ENCODE results near the gene TYW3.

The TYW3 gene

DNA sequence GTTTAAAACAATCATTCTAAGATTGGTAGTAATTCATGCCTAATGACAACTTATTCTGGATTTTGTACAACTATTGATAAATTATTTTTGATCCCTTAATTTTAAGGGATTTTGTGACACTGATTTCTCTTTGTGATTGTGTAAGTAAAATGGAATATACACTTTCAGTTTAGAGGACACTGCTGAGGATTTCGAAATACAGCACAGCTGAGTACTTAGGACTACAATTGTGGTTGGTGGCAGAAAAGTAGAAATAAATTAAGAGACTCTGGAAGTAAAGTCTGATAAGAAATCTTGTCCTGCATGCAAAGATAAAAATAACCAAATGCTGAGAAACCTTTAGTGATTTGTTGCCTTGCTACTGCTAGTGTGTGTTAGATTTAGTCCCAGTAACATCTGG is 40.0 kb downstream of the TYW3 start:
- Histone ChIP-seq H3K27ac (ENCODE audit: low read depth, low read length) (no peak overlapping the region), H3K4me3 (ENCODE audit: low read length) (no peak overlapping the region), H3K36me3 (ENCODE audit: control insufficient read depth, insufficient read depth, low read length) (no peaks in the 10 kb centered on the region), H3K4me1 (ENCODE audit: control insufficient read depth, insufficient read depth, low read length) (no peaks in the 10 kb centered on the region), H3K9ac (ENCODE audit: low read length) (no peak overlapping the region), H3K27me3 (ENCODE audit: control insufficient read depth, insufficient read depth, low read length) (no peaks in the 10 kb centered on the region)

DNA sequence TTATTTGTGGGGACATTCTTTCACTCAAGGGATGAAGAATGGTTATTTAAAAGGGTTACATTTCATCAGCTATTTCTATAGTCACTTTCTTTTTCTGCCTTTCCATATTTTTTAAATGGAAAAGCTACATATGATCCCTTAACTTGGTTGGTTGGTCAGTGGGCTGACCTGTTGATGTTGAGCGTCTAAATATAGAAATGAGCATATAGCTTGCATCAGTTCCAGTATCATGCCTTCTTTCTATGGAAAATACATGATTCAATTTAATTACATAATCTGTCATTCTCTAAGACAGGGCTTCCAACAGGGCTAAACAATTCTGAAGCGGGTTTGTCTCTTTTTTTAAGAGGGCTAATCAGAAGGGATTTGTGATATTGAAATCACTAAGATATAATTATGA is 40.6 kb downstream of the TYW3 start:
- no peak overlapping the region for H3K9ac ChIP-seq (ENCODE audit: low read length)
- H3K36me3 ChIP-seq (ENCODE audit: control insufficient read depth, insufficient read depth, low read length), result no peaks in the 10 kb centered on the region
- H3K4me3 ChIP-seq (ENCODE audit: low read length), result no peak overlapping the region
- no peaks in the 10 kb centered on the region for H3K4me1 ChIP-seq (ENCODE audit: control insufficient read depth, insufficient read depth, low read length)
- H3K27me3 ChIP-seq (ENCODE audit: control insufficient read depth, insufficient read depth, low read length), result no peaks in the 10 kb centered on the region
- H3K27ac ChIP-seq (ENCODE audit: low read depth, low read length), result no peak overlapping the region

DNA sequence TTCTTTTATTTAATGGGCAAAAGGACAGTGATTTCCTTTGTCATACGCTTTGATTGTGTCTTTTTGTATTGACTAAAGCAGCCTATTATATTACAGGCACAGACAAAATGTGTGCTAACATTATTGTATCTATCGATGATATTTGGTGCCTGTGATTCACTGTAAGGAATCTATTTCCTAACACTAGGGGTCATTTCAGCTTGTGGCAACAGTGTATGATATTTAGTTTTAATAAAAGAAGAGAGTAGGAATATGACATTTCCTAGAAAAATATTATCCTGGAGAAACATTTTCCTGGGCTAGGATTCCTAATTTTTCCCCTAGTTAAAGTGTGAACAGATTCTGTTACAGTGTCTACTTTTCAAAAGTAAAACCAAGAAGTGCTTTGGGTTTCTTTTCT is 42.8 kb downstream of the TYW3 start:
- Histone ChIP-seq H3K4me3 (ENCODE audit: low read length) (no peak overlapping the region), H3K36me3 (ENCODE audit: control insufficient read depth, insufficient read depth, low read length) (no peaks in the 10 kb centered on the region), H3K4me1 (ENCODE audit: control insufficient read depth, insufficient read depth, low read length) (no peaks in the 10 kb centered on the region), H3K27me3 (ENCODE audit: control insufficient read depth, insufficient read depth, low read length) (no peaks in the 10 kb centered on the region), H3K9ac (ENCODE audit: low read length) (no peak overlapping the region), H3K27ac (ENCODE audit: low read depth, low read length) (no peak overlapping the region)

DNA sequence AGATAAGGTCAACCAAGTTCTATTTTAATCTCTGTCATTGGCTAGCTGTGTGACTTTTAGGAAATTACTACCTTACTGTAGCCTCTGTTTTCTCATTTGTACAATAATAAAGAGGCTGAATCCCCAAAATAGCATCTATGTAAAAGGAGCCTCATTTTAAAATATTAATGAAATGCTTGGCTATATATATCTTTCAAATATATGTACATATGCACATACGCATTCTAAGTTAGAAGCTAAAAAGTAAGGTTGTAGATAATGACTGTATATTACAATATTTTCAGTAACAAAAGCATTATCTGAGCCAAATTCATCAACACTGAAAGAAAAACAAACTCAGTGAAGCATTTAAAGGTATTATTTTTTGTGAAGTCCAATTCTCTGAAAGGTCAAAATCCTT is 44.6 kb downstream of the TYW3 start:
- H3K27me3 ChIP-seq (ENCODE audit: control insufficient read depth, insufficient read depth, low read length), result no peaks in the 10 kb centered on the region
- no peaks in the 10 kb centered on the region for H3K36me3 ChIP-seq (ENCODE audit: control insufficient read depth, insufficient read depth, low read length)
- no peaks in the 10 kb centered on the region for H3K4me1 ChIP-seq (ENCODE audit: control insufficient read depth, insufficient read depth, low read length)
- H3K27ac ChIP-seq (ENCODE audit: low read depth, low read length), result no peak overlapping the region
- H3K9ac ChIP-seq (ENCODE audit: low read length), result no peak overlapping the region
- no peak overlapping the region for H3K4me3 ChIP-seq (ENCODE audit: low read length)

DNA sequence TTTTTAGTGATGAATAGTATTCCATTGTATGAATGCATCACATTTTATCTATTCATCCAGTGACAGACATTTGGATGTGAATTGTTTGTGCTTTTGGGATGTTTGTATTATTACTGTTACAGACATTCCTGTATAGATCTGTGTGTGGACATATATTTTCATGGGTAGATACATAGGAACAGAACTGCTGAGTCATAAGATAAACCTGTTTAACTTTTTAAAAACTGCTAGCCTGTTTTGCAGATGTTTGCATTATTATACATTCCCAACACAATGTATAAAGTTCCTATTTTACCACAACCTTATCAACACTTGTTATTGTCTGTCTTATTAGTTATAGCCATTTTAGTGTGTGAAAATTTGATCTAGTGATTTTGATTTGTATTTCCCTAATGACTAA is 46.8 kb downstream of the TYW3 start:
- no peak overlapping the region for H3K4me3 ChIP-seq (ENCODE audit: low read length)
- no peaks in the 10 kb centered on the region for H3K36me3 ChIP-seq (ENCODE audit: control insufficient read depth, insufficient read depth, low read length)
- H3K27me3 ChIP-seq (ENCODE audit: control insufficient read depth, insufficient read depth, low read length), result no peaks in the 10 kb centered on the region
- H3K27ac ChIP-seq (ENCODE audit: low read depth, low read length), result no peak overlapping the region
- no peak overlapping the region for H3K9ac ChIP-seq (ENCODE audit: low read length)
- no peaks in the 10 kb centered on the region for H3K4me1 ChIP-seq (ENCODE audit: control insufficient read depth, insufficient read depth, low read length)

- Histone ChIP-seq H3K4me1 (ENCODE audit: control insufficient read depth, insufficient read depth, low read length) (no peaks in the 10 kb centered on the region), H3K36me3 (ENCODE audit: control insufficient read depth, insufficient read depth, low read length) (no peaks in the 10 kb centered on the region), H3K9ac (ENCODE audit: low read length) (no peak overlapping the region), H3K4me3 (ENCODE audit: low read length) (no peak overlapping the region), H3K27ac (ENCODE audit: low read depth, low read length) (no peak overlapping the region), H3K27me3 (ENCODE audit: control insufficient read depth, insufficient read depth, low read length) (no peaks in the 10 kb centered on the region)
Measured at GRCh38 chr1:74780594-74780993, 47.6 kb downstream of the TYW3 start.

DNA sequence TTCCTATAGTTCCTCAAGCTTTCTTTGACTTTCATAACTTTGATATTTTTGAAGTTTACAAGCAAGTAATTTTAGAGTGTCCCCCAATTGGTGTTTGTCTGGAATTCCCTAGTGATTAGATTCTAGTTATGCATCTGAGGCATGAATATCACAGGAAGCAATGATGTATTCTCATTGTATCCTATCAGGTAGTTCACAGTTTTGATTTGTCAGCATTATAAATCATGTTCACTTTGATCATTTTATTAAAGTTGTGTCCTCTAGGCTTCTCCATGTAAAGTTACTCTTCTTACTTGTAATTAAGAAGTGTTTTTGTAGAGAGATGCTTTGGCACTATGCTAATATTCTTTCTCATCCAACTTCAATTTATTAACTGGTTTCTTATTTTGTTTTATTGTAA is 53.0 kb downstream of the TYW3 start:
- H3K4me1 ChIP-seq (ENCODE audit: control insufficient read depth, insufficient read depth, low read length), result no peaks in the 10 kb centered on the region
- no peak overlapping the region for H3K27ac ChIP-seq (ENCODE audit: low read depth, low read length)
- H3K36me3 ChIP-seq (ENCODE audit: control insufficient read depth, insufficient read depth, low read length), result no peaks in the 10 kb centered on the region
- no peak overlapping the region for H3K4me3 ChIP-seq (ENCODE audit: low read length)
- H3K9ac ChIP-seq (ENCODE audit: low read length), result no peak overlapping the region
- H3K27me3 ChIP-seq (ENCODE audit: control insufficient read depth, insufficient read depth, low read length), result no peaks in the 10 kb centered on the region

- no peak overlapping the region for H3K27ac ChIP-seq (ENCODE audit: low read depth, low read length)
- no peaks in the 10 kb centered on the region for H3K4me1 ChIP-seq (ENCODE audit: control insufficient read depth, insufficient read depth, low read length)
- no peak overlapping the region for H3K9ac ChIP-seq (ENCODE audit: low read length)
- no peaks in the 10 kb centered on the region for H3K27me3 ChIP-seq (ENCODE audit: control insufficient read depth, insufficient read depth, low read length)
- no peak overlapping the region for H3K4me3 ChIP-seq (ENCODE audit: low read length)
- H3K36me3 ChIP-seq (ENCODE audit: control insufficient read depth, insufficient read depth, low read length), result no peaks in the 10 kb centered on the region
Measured at GRCh38 chr1:74790453-74790852, 57.5 kb downstream of the TYW3 start.

- no peaks in the 10 kb centered on the region for H3K27me3 ChIP-seq (ENCODE audit: control insufficient read depth, insufficient read depth, low read length)
- H3K9ac ChIP-seq (ENCODE audit: low read length), result no peak overlapping the region
- H3K4me3 ChIP-seq (ENCODE audit: low read length), result no peak overlapping the region
- no peak overlapping the region for H3K27ac ChIP-seq (ENCODE audit: low read depth, low read length)
- H3K4me1 ChIP-seq (ENCODE audit: control insufficient read depth, insufficient read depth, low read length), result no peaks in the 10 kb centered on the region
- no peaks in the 10 kb centered on the region for H3K36me3 ChIP-seq (ENCODE audit: control insufficient read depth, insufficient read depth, low read length)
Measured at GRCh38 chr1:74791491-74791890, 58.5 kb downstream of the TYW3 start.

- no peak overlapping the region for H3K27ac ChIP-seq (ENCODE audit: low read depth, low read length)
Measured at GRCh38 chr1:74799119-74799657, 66.2 kb downstream of the TYW3 start.

DNA sequence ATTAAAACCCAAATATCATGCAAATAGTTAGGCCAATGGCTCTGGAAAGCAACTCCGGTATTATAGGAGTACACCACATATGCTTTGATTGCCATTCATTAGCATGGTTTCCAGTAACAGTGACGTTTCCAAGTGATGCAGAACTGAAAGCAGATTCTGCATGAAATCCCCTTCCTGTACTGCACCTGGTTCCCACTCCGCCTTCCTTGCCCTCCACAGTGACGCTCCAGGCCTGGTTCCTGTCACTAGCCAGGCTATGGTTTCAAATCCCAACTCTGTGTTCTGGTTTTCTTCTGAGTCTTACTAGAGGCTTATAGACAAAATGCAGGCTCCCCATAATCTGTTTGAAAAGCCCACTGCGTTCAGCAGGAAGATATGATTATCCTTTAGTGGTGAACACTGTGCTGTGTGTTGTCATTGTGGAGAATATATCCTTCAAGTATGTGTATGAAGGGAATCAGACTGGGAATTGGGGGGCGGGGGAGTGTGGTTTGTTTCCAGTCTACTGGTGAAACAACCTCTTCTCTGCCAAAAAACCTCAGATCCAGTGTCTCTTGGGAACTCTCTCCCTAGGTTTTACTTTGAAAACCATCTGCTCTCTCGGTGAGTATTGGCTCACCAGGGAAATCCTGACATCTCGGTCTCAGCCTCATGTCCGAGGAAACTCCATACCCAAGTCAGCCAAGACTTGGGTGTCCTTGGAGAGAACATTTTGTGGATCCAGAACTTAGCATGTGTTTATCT is 78.7 kb downstream of the TYW3 start:
- Histone ChIP-seq H3K4me3 (ENCODE audit: low read length) (no peak overlapping the region), H3K27me3 (ENCODE audit: control insufficient read depth, insufficient read depth, low read length) (no peaks in the 10 kb centered on the region), H3K9ac (ENCODE audit: low read length) (no peak overlapping the region), H3K4me1 (ENCODE audit: control insufficient read depth, insufficient read depth, low read length) (no peaks in the 10 kb centered on the region), H3K27ac (ENCODE audit: low read depth, low read length) (no peak overlapping the region), H3K36me3 (ENCODE audit: control insufficient read depth, insufficient read depth, low read length) (no peaks in the 10 kb centered on the region)

More at GRCh38 chr1:74799119-74799657, 66.2 kb downstream of the TYW3 start:
- Histone ChIP-seq H3K4me3 (ENCODE audit: low read length) (no peak overlapping the region), H3K4me1 (ENCODE audit: control insufficient read depth, insufficient read depth, low read length) (no peaks in the 10 kb centered on the region), H3K9ac (ENCODE audit: low read length) (no peak overlapping the region), H3K27me3 (ENCODE audit: control insufficient read depth, insufficient read depth, low read length) (no peaks in the 10 kb centered on the region), H3K36me3 (ENCODE audit: control insufficient read depth, insufficient read depth, low read length) (no peaks in the 10 kb centered on the region)

DNA sequence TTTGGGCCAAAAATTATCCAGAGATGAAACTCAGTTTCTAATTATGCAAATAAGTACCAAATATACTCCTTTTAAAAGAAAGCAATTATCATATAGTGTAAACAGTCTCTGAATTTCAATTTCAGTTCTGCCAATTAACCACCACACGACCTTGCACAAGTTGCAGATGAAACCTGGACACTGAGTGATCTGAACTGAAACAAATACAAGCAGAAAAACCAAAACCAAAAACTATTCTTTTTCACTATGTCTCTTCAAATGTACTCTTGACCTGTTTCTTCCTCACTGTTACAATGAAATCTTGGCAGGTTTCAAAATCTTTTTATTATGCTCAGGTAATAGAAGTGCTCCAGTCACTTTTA is 79.2 kb downstream of the TYW3 start:
- Histone ChIP-seq H3K9ac (ENCODE audit: low read length) (no peak overlapping the region), H3K4me1 (ENCODE audit: control insufficient read depth, insufficient read depth, low read length) (no peaks in the 10 kb centered on the region), H3K4me3 (ENCODE audit: low read length) (no peak overlapping the region), H3K36me3 (ENCODE audit: control insufficient read depth, insufficient read depth, low read length) (no peaks in the 10 kb centered on the region), H3K27me3 (ENCODE audit: control insufficient read depth, insufficient read depth, low read length) (no peaks in the 10 kb centered on the region), H3K27ac (ENCODE audit: low read depth, low read length) (no peak overlapping the region)

All from rectal smooth muscle tissue (tissue), 1 donor.